MM.1S (cell line): Measurements from ENCODE around the gene TP53BP2.

Source experiments
- EZH2 ChIP-seq: fragments of 300-600 bp; sonication (generic); optimal IDR thresholded peaks from 2 replicates; pipeline ENCODE3; 2017; ENCODE audit warnings: low read depth, mild to moderate bottlenecking, antibody characterized with exemption, low read length, mixed read lengths
- EZH2phosphoT487 ChIP-seq: fragments of 300-600 bp; sonication (generic); IDR thresholded peaks from 2 replicates; pipeline ENCODE4 v1.6.1; 2018; ENCODE audit warnings: antibody characterized with exemption, low read length
- TF ChIP-seq, protein P1 (sequence below): fragments of 300-600 bp; sonication (generic); IDR thresholded peaks from 2 replicates; pipeline ENCODE4 v1.5.1; 2016; ENCODE audit warnings: antibody characterized with exemption, low read length, mixed read lengths

GRCh38 chr1:223742856-223743517, 102.8 kb downstream of the TP53BP2 start:
- TF ChIP-seq, protein P1, sequence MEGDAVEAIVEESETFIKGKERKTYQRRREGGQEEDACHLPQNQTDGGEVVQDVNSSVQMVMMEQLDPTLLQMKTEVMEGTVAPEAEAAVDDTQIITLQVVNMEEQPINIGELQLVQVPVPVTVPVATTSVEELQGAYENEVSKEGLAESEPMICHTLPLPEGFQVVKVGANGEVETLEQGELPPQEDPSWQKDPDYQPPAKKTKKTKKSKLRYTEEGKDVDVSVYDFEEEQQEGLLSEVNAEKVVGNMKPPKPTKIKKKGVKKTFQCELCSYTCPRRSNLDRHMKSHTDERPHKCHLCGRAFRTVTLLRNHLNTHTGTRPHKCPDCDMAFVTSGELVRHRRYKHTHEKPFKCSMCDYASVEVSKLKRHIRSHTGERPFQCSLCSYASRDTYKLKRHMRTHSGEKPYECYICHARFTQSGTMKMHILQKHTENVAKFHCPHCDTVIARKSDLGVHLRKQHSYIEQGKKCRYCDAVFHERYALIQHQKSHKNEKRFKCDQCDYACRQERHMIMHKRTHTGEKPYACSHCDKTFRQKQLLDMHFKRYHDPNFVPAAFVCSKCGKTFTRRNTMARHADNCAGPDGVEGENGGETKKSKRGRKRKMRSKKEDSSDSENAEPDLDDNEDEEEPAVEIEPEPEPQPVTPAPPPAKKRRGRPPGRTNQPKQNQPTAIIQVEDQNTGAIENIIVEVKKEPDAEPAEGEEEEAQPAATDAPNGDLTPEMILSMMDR, result no peak
- TF ChIP-seq EZH2phosphoT487, result no peak
- TF ChIP-seq EZH2, result no peak
